A549 (cell line): Measurements from ENCODE around the gene ADARB2. TPM values are rescaled to one million over a fixed set of nuclear protein-coding genes. Genes with fewer than 3 reads are reported as not detected.

Source experiments
- ATAC-seq, 2 experiments: fragments of 200-7000 bp in 1 of 2; fragments of >200 bp in 1 of 2; cut with Nextera tagmentation in 1 of 2; cut with Tn5 transposase in 1 of 2; 3 replicates each; pipeline versions ENCODE4 v1.8.0 to v1.9.1; 2018 to 2020; ENCODE audit warnings: mild to moderate bottlenecking in 1 of 2, moderate library complexity in 1 of 2
- CTCF ChIA-PET: fragments of 300-600 bp; sonication (Branson Sonifier 250); formaldehyde crosslinking; extraction: SDS; loops from one replicate; lab custom pipeline; 2021; ENCODE audit warnings: antibody characterized with exemption, inconsistent platforms; lab: Yijun Ruan, JAX
- POLR2A ChIA-PET: fragments of 350-600 bp; formaldehyde crosslinking; extraction: SDS; loops from one replicate; lab custom pipeline; 2021; ENCODE audit warnings: antibody characterized with exemption, inconsistent platforms; lab: Yijun Ruan, JAX
- DNase-seq, 2 experiments: peaks; one replicate each; pipeline versions ENCODE4 v3.0.0 to v3.0.0-alpha.2; 2011 to 2016; ENCODE audit warnings: low read depth in 1 of 2, low spot score in 1 of 2
- FAIRE-seq: peaks from 2 replicates; lab custom pipeline; 2011; peaks lifted over from hg19 to GRCh38; lab: Jason Lieb, UNC
- H3K27ac ChIP-seq, 2 experiments: fragments of >200 bp; sonication (Bioruptor Twin); formaldehyde crosslinking; 3 replicates each; pipeline ENCODE4 v1.5.1; 2016 to 2017
- H3K4me1 ChIP-seq: fragments of >200 bp; sonication (Bioruptor Twin); formaldehyde crosslinking; 3 replicates; pipeline ENCODE4 v1.6.1; 2016
- H3K4me2 ChIP-seq: fragments of >200 bp; sonication (Bioruptor Twin); formaldehyde crosslinking; 3 replicates; pipeline ENCODE4 v1.6.1; 2016
- H3K4me3 ChIP-seq: fragments of >200 bp; sonication (Bioruptor Twin); formaldehyde crosslinking; 3 replicates; pipeline ENCODE4 v1.5.1; 2016
- H3K9me3 ChIP-seq: fragments of >200 bp; sonication (Bioruptor Twin); formaldehyde crosslinking; 3 replicates; pipeline ENCODE4 v1.6.1; 2016
- BCL3 ChIP-seq: fragments of >200 bp; sonication (Bioruptor Twin); formaldehyde crosslinking; IDR thresholded peaks from 3 replicates; pipeline ENCODE4 v1.6.1; 2016
- CHD2 ChIP-seq: fragments of 150-350 bp; IDR thresholded peaks from 2 replicates; pipeline ENCODE4 v1.6.1; 2014; ENCODE audit warnings: low read length; ENCODE audit not compliant: partially characterized antibody
- E2F6 ChIP-seq: IDR thresholded peaks from 2 replicates; pipeline ENCODE4 v1.6.1; 2012; ENCODE audit warnings: low read depth, borderline replicate concordance
- ELK1 ChIP-seq: fragments of 150-350 bp; IDR thresholded peaks from 2 replicates; pipeline ENCODE4 v1.6.1; 2014; ENCODE audit warnings: low read depth, mild to moderate bottlenecking, low read length
- FOSL2 ChIP-seq, 2 experiments: fragments of 450-650 bp in 1 of 2; fragments of >200 bp in 1 of 2; sonication (Bioruptor Twin) in 1 of 2; formaldehyde crosslinking; IDR thresholded peaks; 2 replicates each; pipeline versions ENCODE4 v1.5.0 to v1.6.1; 2016 to 2020; ENCODE audit warnings: mild to moderate bottlenecking in 1 of 2, moderate library complexity in 1 of 2
- GATA3 ChIP-seq: IDR thresholded peaks from 2 replicates; pipeline ENCODE4 v1.6.1; 2012; ENCODE audit warnings: borderline replicate concordance
- HDAC2 ChIP-seq: fragments of 200-600 bp; sonication (generic); IDR thresholded peaks from 2 replicates; pipeline ENCODE4 v1.6.1; 2016
- HEYL ChIP-seq: fragments of 250-450 bp; sonication (Bioruptor Pico); IDR thresholded peaks from 2 replicates; pipeline ENCODE4 v1.8.0; 2021; ENCODE audit warnings: mild to moderate bottlenecking, moderate library complexity
- HOXA7 ChIP-seq: fragments of 250-450 bp; sonication (Bioruptor Pico); IDR thresholded peaks from 2 replicates; pipeline ENCODE4 v1.5.0; 2020; ENCODE audit warnings: mild to moderate bottlenecking, moderate library complexity
- NFE2L2 ChIP-seq: fragments of 150-350 bp; conservative IDR thresholded peaks from 2 replicates; pipeline ENCODE4 v1.6.1; 2014; ENCODE audit warnings: low read length
- NPAS2 ChIP-seq: fragments of 250-450 bp; sonication (Bioruptor Pico); IDR thresholded peaks from 2 replicates; pipeline ENCODE4 v1.8.0; 2022; ENCODE audit warnings: mild to moderate bottlenecking, moderate library complexity, borderline replicate concordance
- PBX3 ChIP-seq: IDR thresholded peaks from 2 replicates; pipeline ENCODE4 v1.6.1; 2012
- PHF8 ChIP-seq: fragments of 200-600 bp; sonication (generic); IDR thresholded peaks from 2 replicates; pipeline ENCODE4 v1.6.1; 2016; ENCODE audit warnings: low read depth, mild to moderate bottlenecking, antibody characterized with exemption, moderate library complexity, borderline replicate concordance
- POLR2AphosphoS2 ChIP-seq: conservative IDR thresholded peaks from 2 replicates; pipeline ENCODE4 v1.6.1; 2012; ENCODE audit warnings: low read length, improper control_type of control experiment, inconsistent platforms
- RARB ChIP-seq: fragments of 250-450 bp; sonication (Bioruptor Pico); IDR thresholded peaks from 2 replicates; pipeline ENCODE4 v1.8.0; 2021; ENCODE audit warnings: mild to moderate bottlenecking, moderate library complexity
- TFCP2L1 ChIP-seq: fragments of 250-450 bp; sonication (Bioruptor Pico); IDR thresholded peaks from 2 replicates; pipeline ENCODE4 v1.5.0; 2021; ENCODE audit warnings: mild to moderate bottlenecking
- TP53 ChIP-seq: fragments of 250-450 bp; sonication (Bioruptor Pico); IDR thresholded peaks from 2 replicates; pipeline ENCODE4 v1.5.0; 2021; ENCODE audit warnings: mild to moderate bottlenecking, moderate library complexity
- USF2 ChIP-seq: fragments of 450-650 bp; IDR thresholded peaks from 2 replicates; pipeline ENCODE4 v1.6.1; 2014; ENCODE audit warnings: antibody characterized with exemption
- ZNF302 ChIP-seq: fragments of 250-450 bp; sonication (Bioruptor Pico); IDR thresholded peaks from 2 replicates; pipeline ENCODE4 v1.9.0; 2021; ENCODE audit warnings: inconsistent platforms, mild to moderate bottlenecking, moderate library complexity
- ZSCAN20 ChIP-seq: fragments of 250-450 bp; sonication (Bioruptor Pico); IDR thresholded peaks from 2 replicates; pipeline ENCODE4 v1.8.0; 2022; ENCODE audit warnings: mild to moderate bottlenecking, moderate library complexity
- WGBS: methylation state at CpG from one replicate; pipeline ENCODE4 v1.1.6; 2017; ENCODE audit errors: missing lambda C conversion rate; 5-methylcytosine and 5-hydroxymethylcytosine counted together
- polyA plus RNA-seq, 4 experiments: library from polyadenylated mRNA; depleted of rRNA in 3 of 4; stranded (reverse); fragments of >200 nt; fragmentation: RNase III in 1 of 4; extraction: RNeasy Plus Mini Kit Qiagen cat#74134 plus additional on column Dnase treatment in 1 of 4; gene quantifications; 2 replicates in 3 of 4; 3 replicates in 1 of 4; pipeline ENCODE4 v1.2.3, GENCODE V29; 2011 to 2017

ADARB2 gene
- polyA plus RNA-seq, 2 of the 4 experiments (the other 2 are of a cell fraction) = not detected

- no peaks in the 10 kb centered on the region for H3K4me1 ChIP-seq
- FAIRE-seq (no peak), ATAC-seq (no peak), DNase-seq (no peak)
- H3K27ac ChIP-seq = no peak overlapping the region
- H3K4me3 ChIP-seq = no peak overlapping the region
- ChIA-PET POLR2A (no interaction called here), CTCF (interaction anchor here (0.5 to 0.9 kb wide), 3 partner anchors 17 to 891 kb away, joined by 3 read pairs; no protein-coding TSS in a partner anchor)
- WGBS = 46% methylated on average over 9 of the region's 9 CpGs
- no peaks in the 10 kb centered on the region for H3K9me3 ChIP-seq
- no peak overlapping the region for H3K4me2 ChIP-seq
- no peak for TF ChIP-seq RARB (CRISPR knock-in tag)
- no peak for TF ChIP-seq HDAC2
- TF ChIP-seq CHD2 = no peak
- no peak for TF ChIP-seq USF2
- TF ChIP-seq ELK1 = no peak
- no peak for TF ChIP-seq PHF8
- no peak for TF ChIP-seq PBX3
- TF ChIP-seq TFCP2L1 (CRISPR knock-in tag) = no peak
Observed at GRCh38 chr10:1600861-1601260, 136.5 kb downstream of the ADARB2 start.

GRCh38 chr10:1598393-1599153, 138.8 kb downstream of the ADARB2 start:
- no peak for FAIRE-seq
- 53% methylated on average over 20 of the region's 20 CpGs for WGBS
- Histone ChIP-seq H3K4me3 (no peak overlapping the region), H3K4me1 (no peaks in the 10 kb centered on the region), H3K9me3 (no peaks in the 10 kb centered on the region), H3K27ac (no peak overlapping the region), H3K4me2 (no peak overlapping the region)
- ChIA-PET POLR2A (no interaction called here), CTCF (interaction anchor here (0.5 kb wide), 1 partner anchor 178 kb away, joined by 3 read pairs; no protein-coding TSS in a partner anchor)
- no peak for ATAC-seq
- DNase-seq = no peak
- TF ChIP-seq PBX3 = no peak
- no peak for TF ChIP-seq NFE2L2
- no peak for TF ChIP-seq GATA3
- no peak for TF ChIP-seq E2F6

GRCh38 chr10:1597370-1598146, 139.8 kb downstream of the ADARB2 start:
- no peak for ATAC-seq
- no peak for DNase-seq
- Histone ChIP-seq H3K4me2 (no peak overlapping the region), H3K4me1 (no peaks in the 10 kb centered on the region), H3K4me3 (no peak overlapping the region), H3K9me3 (no peaks in the 10 kb centered on the region), H3K27ac (no peak overlapping the region)
- ChIA-PET CTCF (interaction anchor here (1.0 kb wide), 1 partner anchor 15 kb away, joined by 3 read pairs; no protein-coding TSS in a partner anchor), POLR2A (no interaction called here)
- WGBS = 6% methylated on average over 1 of the region's 1 CpG
- FAIRE-seq = no peak
- TF ChIP-seq TFCP2L1 (CRISPR knock-in tag) (no peak), ZSCAN20 (CRISPR knock-in tag) (no peak), ZNF302 (CRISPR knock-in tag) (no peak), RARB (CRISPR knock-in tag) (no peak), NPAS2 (CRISPR knock-in tag) (no peak), PHF8 (no peak), TP53 (CRISPR knock-in tag) (no peak), HEYL (CRISPR knock-in tag) (no peak), POLR2AphosphoS2 (no peak), BCL3 (no peak), HOXA7 (CRISPR knock-in tag) (no peak), FOSL2 (IDR thresholded peaks at IDR 0.05) (no peak), FOSL2 (CRISPR knock-in tag; IDR thresholded peaks at IDR 0.05) (no peak)
